ENCODE data around the gene REM2.

REM2 gene

DNA sequence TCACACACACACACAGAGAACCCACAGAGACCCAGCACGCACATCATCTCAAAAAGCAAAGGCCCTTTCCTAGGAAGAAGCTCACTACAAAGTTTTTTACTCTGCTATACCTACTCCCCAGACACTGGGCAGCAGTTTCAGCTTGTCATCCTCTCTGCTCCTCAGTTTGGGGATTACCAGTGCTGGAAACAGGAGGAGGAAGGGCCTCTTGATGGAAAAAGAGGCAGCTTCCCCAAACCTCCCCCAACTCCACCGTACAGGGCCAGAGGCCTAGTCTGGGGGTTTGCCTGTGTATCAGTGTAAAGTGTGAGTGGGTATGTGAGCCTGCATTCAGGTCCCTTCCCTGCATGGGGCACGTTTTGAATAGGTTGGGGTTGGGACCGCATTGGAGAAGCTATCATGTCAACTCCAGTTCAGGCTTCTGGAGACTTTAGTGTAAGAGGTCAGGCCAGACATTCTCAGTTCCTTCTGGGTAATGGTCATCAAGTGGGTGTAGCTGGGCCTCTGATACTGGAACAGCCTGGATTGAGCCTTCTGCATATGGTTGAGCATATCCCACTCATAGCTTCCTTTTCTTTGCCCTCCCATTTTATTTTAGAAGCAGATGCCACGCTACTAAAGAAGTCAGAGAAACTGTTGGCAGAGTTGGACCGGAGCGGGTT, 1.2 kb downstream of the REM2 start:
- H3K4me3 ChIP-seq (ENCODE audit: low read depth, low read length), result no peak overlapping the region
- ChIA-PET CTCF (interaction anchor here (0.9 to 11.5 kb wide), 6 partner anchors 11 to 327 kb away, joined by 3 to 189 read pairs (median 12); partner anchors contain the start of gene LRP10), POLR2A (interaction anchor here (0.6 kb wide), 1 partner anchor 243 kb away, joined by 3 read pairs; no protein-coding TSS in a partner anchor)
- DNase-seq (ENCODE audit: low read depth, low spot score), result no peak
- TF ChIP-seq, protein P1, sequence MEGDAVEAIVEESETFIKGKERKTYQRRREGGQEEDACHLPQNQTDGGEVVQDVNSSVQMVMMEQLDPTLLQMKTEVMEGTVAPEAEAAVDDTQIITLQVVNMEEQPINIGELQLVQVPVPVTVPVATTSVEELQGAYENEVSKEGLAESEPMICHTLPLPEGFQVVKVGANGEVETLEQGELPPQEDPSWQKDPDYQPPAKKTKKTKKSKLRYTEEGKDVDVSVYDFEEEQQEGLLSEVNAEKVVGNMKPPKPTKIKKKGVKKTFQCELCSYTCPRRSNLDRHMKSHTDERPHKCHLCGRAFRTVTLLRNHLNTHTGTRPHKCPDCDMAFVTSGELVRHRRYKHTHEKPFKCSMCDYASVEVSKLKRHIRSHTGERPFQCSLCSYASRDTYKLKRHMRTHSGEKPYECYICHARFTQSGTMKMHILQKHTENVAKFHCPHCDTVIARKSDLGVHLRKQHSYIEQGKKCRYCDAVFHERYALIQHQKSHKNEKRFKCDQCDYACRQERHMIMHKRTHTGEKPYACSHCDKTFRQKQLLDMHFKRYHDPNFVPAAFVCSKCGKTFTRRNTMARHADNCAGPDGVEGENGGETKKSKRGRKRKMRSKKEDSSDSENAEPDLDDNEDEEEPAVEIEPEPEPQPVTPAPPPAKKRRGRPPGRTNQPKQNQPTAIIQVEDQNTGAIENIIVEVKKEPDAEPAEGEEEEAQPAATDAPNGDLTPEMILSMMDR (IDR thresholded peaks at IDR 0.05; ENCODE audit: insufficient read depth, low read length, missing control alignments), result no peak

DNA sequence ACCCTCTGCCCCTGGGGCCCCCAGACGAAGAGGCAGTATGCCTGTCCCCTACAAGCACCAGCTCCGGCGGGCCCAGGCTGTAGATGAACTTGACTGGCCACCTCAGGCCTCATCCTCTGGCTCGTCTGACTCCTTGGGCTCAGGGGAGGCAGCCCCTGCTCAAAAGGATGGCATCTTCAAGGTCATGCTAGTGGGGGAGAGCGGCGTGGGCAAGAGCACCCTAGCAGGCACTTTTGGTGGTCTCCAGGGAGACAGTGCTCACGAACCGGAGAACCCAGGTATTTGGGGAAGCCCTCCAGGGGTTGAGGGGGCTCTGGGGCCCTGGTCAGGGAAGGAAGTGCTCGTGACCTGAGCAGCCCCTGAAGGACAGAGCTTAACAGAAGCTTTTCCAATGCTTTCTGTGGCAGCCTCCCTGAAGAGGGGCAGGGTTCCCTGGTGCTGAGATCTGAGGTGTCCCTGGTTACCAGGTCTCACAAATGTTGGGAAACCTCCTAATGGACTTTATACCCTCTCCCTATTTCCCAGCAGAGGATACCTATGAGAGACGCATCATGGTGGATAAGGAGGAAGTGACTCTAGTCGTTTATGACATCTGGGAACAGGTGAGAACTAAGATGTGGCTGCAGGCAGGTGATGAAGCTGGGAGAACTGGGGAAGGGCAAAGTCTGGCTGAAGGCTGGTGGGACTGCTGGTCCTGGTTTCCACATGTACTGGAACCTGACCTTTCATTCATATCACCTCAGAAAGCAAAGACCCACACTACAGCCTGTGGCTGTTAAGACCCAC, 1.9 kb downstream of the REM2 start:
- TF ChIP-seq, protein P1 (IDR thresholded peaks at IDR 0.05; ENCODE audit: insufficient read depth, low read length, missing control alignments), result no peak
- no peak for DNase-seq (ENCODE audit: low read depth, low spot score)
- ChIA-PET CTCF (interaction anchor here (1.0 to 11.5 kb wide), 6 partner anchors 12 to 328 kb away, joined by 3 to 189 read pairs (median 12); partner anchors contain the start of gene LRP10), POLR2A (no interaction called here)
- no peak overlapping the region for H3K4me3 ChIP-seq (ENCODE audit: low read depth, low read length)

DNA sequence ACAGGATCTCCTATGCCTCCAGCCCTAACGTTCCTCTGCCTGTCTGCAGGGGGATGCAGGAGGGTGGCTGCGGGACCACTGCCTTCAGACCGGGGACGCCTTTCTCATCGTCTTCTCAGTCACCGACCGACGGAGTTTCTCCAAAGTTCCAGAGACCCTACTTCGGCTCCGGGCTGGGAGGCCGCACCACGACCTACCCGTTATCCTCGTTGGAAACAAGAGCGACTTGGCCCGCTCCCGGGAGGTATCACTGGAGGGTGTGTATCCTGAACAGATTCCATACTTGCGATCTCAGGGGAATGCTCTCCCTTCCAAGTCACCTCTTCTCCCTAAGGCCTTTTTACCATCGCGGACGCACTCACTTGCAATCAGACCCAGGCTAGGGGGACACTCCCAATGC, 3.0 kb downstream of the REM2 start:
- no peak overlapping the region; the same call in 1 of the 2 replicates for H3K4me3 ChIP-seq (ENCODE audit: low read depth, low read length)
- no peak for DNase-seq (ENCODE audit: low read depth, low spot score)
- ChIA-PET CTCF (interaction anchor here (1.2 to 11.5 kb wide), 4 partner anchors 12 to 327 kb away, joined by 4 to 189 read pairs (median 74); partner anchors contain the start of gene LRP10), POLR2A (no interaction called here)
- TF ChIP-seq, protein P1 (IDR thresholded peaks at IDR 0.05; ENCODE audit: insufficient read depth, low read length, missing control alignments), result no peak

DNA sequence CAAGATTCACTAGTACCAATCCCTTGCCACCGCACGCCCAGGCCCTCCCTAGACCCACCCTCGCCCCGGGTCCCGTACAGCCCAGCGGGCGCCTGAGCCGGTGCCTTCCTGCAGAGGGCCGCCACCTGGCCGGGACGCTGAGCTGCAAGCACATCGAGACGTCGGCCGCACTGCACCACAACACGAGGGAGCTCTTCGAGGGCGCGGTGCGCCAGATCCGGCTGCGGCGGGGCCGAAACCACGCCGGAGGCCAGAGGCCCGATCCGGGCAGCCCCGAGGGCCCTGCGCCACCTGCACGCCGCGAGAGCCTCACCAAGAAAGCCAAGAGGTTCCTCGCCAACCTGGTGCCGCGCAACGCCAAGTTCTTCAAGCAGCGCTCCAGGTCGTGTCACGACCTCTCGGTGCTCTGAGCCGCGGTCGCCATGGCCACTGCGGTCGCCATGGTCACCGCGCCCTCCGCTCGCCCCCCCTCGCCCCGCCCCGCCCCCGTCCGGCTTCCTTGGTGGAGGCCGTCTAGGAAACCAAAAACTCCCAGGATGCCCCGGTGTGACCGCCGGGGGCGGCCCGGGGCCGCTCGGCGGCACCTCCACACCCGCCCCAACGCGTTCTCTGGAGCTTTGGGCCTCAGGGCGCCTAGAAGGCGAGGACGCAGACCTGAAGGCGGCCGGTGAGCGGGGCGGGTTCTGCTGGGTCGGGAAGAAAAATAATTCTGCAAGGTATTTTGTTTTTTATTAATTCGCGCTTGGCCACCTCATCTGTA, 3.7 kb downstream of the REM2 start:
- peak overlapping the region; percentile 57 for H3K4me3 ChIP-seq (ENCODE audit: low read depth, low read length)
- ChIA-PET POLR2A (no interaction called here), CTCF (interaction anchor here (1.2 to 11.5 kb wide), 4 partner anchors 11 to 328 kb away, joined by 4 to 189 read pairs (median 74); partner anchors contain the start of gene LRP10)
- TF ChIP-seq, protein P1 (IDR thresholded peaks at IDR 0.05; ENCODE audit: insufficient read depth, low read length, missing control alignments), result peak; percentile 32
- DNase-seq (ENCODE audit: low read depth, low spot score), result no peak

DNA sequence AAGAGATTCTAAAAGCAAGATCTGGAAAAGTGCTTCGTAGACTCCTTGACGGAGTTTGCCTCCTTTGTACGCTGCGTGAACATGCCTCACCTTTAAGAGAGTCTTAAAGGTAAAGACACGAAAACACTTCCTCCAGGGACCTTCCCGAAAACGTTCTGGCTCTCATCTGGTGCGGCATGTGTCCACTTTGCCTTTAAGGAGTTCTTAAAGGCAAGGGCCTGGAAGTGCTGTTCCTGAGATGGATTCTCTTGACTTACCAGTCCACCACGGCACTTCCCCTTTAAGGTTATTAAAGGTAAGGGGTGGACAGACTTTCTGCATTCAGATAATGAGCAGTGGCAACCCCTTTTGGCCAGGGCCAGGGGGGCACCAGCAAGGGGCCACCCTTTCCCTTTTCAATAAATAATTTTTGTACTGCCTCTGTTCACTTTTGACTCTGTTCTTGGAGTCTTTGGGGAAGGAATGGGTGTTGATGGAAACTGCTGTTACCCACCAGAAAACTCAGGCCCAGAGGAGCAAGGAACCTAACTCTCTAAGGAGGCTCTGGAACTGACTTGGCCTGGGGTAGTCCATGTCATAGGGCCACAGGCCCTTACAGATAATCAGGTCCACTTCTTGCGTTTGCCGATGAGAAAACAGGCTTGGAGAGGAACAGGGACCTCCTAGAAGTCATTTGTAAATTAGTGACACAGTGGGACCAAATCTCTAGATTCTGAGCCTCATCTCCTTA, 4.4 kb downstream of the REM2 start:
- CTCF ChIA-PET, result interaction anchor here (1.3 to 11.5 kb wide), 5 partner anchors 11 to 331 kb away, joined by 5 to 189 read pairs (median 54); partner anchors contain the start of gene LRP10
- no peak for DNase-seq (ENCODE audit: low read depth, low spot score)
- peak overlapping the region; percentile 57 for H3K4me3 ChIP-seq (ENCODE audit: low read depth, low read length)
- POLR2A ChIA-PET, result no interaction called here
- TF ChIP-seq, protein P1 (IDR thresholded peaks at IDR 0.05; ENCODE audit: insufficient read depth, low read length, missing control alignments), result no peak
